Liver (tissue), 9 donors: ENCODE data around the gene TSPAN5. TPM values are rescaled to one million over a fixed set of nuclear protein-coding genes. Genes with fewer than 3 reads are reported as not detected.

Source experiments
- DNase-seq: peaks from one replicate; pipeline ENCODE4 v3.0.0-alpha.2; 2017; ENCODE audit warnings: low spot score
- H3K27ac ChIP-seq, 2 donors: one replicate each; pipeline ENCODE4 v1.7.0; 2013; ENCODE audit warnings: inconsistent platforms in 2 of 2, low read length in 2 of 2, control low read depth in 1 of 2, low read depth in 1 of 2, mild to moderate bottlenecking in 1 of 2
- H3K27me3 ChIP-seq, 4 donors: one replicate each; pipeline versions ENCODE4 v1.6.1 to v1.7.0; 2013; ENCODE audit warnings: low read length in 3 of 4, inconsistent platforms in 1 of 4, mild to moderate bottlenecking in 1 of 4, moderate library complexity in 1 of 4; ENCODE audit not compliant: control insufficient read depth in 4 of 4, insufficient read depth in 4 of 4
- H3K36me3 ChIP-seq, 4 donors: one replicate each; pipeline versions ENCODE4 v1.6.1 to v1.7.0; 2013; ENCODE audit warnings: low read length in 3 of 4, mild to moderate bottlenecking in 3 of 4, low read depth in 1 of 4, moderate library complexity in 1 of 4; ENCODE audit not compliant: control insufficient read depth in 4 of 4, insufficient read depth in 3 of 4
- H3K4me1 ChIP-seq, 4 donors: one replicate each; pipeline versions ENCODE4 v1.6.1 to v1.7.0; 2013; ENCODE audit warnings: low read length in 3 of 4, mild to moderate bottlenecking in 3 of 4, moderate library complexity in 1 of 4; ENCODE audit not compliant: control insufficient read depth in 4 of 4, insufficient read depth in 4 of 4
- H3K4me3 ChIP-seq, 3 donors: one replicate each; pipeline versions ENCODE4 v1.6.1 to v1.7.0; 2013; ENCODE audit warnings: low read length in 3 of 3, control low read depth in 1 of 3, low read depth in 1 of 3, mild to moderate bottlenecking in 1 of 3
- H3K9ac ChIP-seq, 2 donors: one replicate each; pipeline ENCODE4 v1.7.0; 2013; ENCODE audit warnings: low read length in 2 of 2, mild to moderate bottlenecking in 2 of 2, moderate library complexity in 2 of 2, control low read depth in 1 of 2, low read depth in 1 of 2
- H3K9me3 ChIP-seq, 4 donors: one replicate each; pipeline versions ENCODE4 v1.6.1 to v1.7.0; 2013; ENCODE audit warnings: low read length in 3 of 4; ENCODE audit not compliant: control insufficient read depth in 4 of 4
- EGR1 ChIP-seq, 2 donors: IDR thresholded peaks; 2 replicates each; pipeline ENCODE4 v1.6.1; 2016 to 2018; ENCODE audit warnings: antibody characterized with exemption in 2 of 2, low read depth in 2 of 2
- FOXA1 ChIP-seq: IDR thresholded peaks from 2 replicates; pipeline ENCODE4 v1.6.1; 2016; ENCODE audit warnings: antibody characterized with exemption
- GABPA ChIP-seq, 2 donors: IDR thresholded peaks in 1 of 2; conservative IDR thresholded peaks in 1 of 2; 2 replicates each; pipeline ENCODE4 v1.6.1; 2016; ENCODE audit warnings: antibody characterized with exemption in 2 of 2, mild to moderate bottlenecking in 1 of 2, moderate library complexity in 1 of 2
- HNF4G ChIP-seq: IDR thresholded peaks from 2 replicates; pipeline ENCODE4 v1.6.1; 2016; ENCODE audit warnings: antibody characterized with exemption
- RAD21 ChIP-seq, 2 donors: IDR thresholded peaks; 2 replicates each; pipeline ENCODE4 v1.6.1; 2016; ENCODE audit warnings: antibody characterized with exemption in 2 of 2, mild to moderate bottlenecking in 2 of 2
- RXRA ChIP-seq, 2 donors: IDR thresholded peaks; 2 replicates each; pipeline ENCODE4 v1.6.1; 2017 to 2018; ENCODE audit warnings: antibody characterized with exemption in 2 of 2, mild to moderate bottlenecking in 1 of 2
- TAF1 ChIP-seq: conservative IDR thresholded peaks from 2 replicates; pipeline ENCODE4 v1.6.1; 2016; ENCODE audit warnings: antibody characterized with exemption, mild to moderate bottlenecking
- YY1 ChIP-seq: IDR thresholded peaks from 2 replicates; pipeline ENCODE4 v1.6.1; 2016; ENCODE audit warnings: antibody characterized with exemption, mild to moderate bottlenecking
- WGBS: extraction: QIAGEN DNeasy Blood & Tissue Kit; methylation state at CpG from one replicate; pipeline ENCODE4 v1.1.7; 2013; 5-methylcytosine and 5-hydroxymethylcytosine counted together
- polyA plus RNA-seq, 2 donors: library from polyadenylated mRNA; stranded (reverse) in 1 of 2; unstranded in 1 of 2; fragments of 200-250 nt in 1 of 2; fragments of >200 nt in 1 of 2; fragmentation: Nextera tagmentation in 1 of 2; extraction: Ambion mirVana in 1 of 2; gene quantifications; one replicate each; pipeline versions ENCODE4 v1.2.1 to v1.2.3, GENCODE V29; 2013 to 2015
- total RNA-seq, 2 donors: library from RNA; depleted of rRNA; stranded (reverse); fragments of >200 nt; gene quantifications; one replicate each; pipeline ENCODE4 v1.2.3, GENCODE V29; 2014
- TF ChIP-seq, protein P1 (sequence below): IDR thresholded peaks from 2 replicates; pipeline ENCODE4 v1.6.1; 2016; ENCODE audit warnings: antibody characterized with exemption
- TF ChIP-seq, protein P2 (sequence below): fragments of 150-350 bp; IDR thresholded peaks from 2 replicates; pipeline ENCODE4 v1.5.1; 2017; ENCODE audit warnings: improper control_type of control experiment, low read depth, low read length; ENCODE audit not compliant: missing input control
- TF ChIP-seq, protein P3 (sequence below): IDR thresholded peaks from 2 replicates; pipeline ENCODE4 v1.6.1; 2016; ENCODE audit warnings: antibody characterized with exemption
- TF ChIP-seq, protein P4 (sequence below): IDR thresholded peaks from 2 replicates; pipeline ENCODE4 v1.6.1; 2016; ENCODE audit warnings: antibody characterized with exemption, mild to moderate bottlenecking
- TF ChIP-seq, protein P5 (sequence below): IDR thresholded peaks from 2 replicates; pipeline ENCODE4 v1.6.1; 2016; ENCODE audit warnings: antibody characterized with exemption
- donor health status: healthy.
- donor health status: healthy.
- donor health status: healthy.
- donor health status: healthy.
- donor health status: healthy.

TSPAN5 gene
- total and polyA plus RNA-seq, 4 donors, result 0.36 to 54.0 (median 0.63) TPM

DNA sequence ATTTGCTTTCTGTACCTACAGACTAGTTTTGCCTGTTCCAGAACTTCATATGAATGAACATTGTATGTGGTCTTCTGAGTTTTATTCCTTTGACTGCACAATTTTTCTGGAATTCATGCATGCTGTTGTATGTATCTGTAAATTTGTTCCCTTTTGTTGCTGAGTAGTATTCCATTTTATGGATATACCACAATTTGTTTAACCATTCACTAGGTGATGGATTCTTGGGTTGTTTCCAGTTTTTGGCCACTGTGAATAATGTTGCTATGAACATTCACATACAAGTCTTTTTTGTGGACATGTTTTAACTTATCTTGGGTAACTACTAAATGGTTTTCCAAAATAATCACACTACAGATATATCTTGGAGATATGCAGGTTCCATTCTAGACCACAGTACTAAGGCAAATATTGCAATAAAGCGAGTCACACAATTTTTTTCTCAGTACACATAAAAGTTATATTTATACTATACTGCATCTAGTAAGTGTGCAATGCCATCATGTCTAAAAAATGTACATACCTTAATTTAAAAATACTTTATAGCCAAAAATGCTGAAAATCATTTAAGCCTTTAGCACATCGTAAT, 58.7 kb downstream of the TSPAN5 start (continued):
- TF ChIP-seq, protein P1, sequence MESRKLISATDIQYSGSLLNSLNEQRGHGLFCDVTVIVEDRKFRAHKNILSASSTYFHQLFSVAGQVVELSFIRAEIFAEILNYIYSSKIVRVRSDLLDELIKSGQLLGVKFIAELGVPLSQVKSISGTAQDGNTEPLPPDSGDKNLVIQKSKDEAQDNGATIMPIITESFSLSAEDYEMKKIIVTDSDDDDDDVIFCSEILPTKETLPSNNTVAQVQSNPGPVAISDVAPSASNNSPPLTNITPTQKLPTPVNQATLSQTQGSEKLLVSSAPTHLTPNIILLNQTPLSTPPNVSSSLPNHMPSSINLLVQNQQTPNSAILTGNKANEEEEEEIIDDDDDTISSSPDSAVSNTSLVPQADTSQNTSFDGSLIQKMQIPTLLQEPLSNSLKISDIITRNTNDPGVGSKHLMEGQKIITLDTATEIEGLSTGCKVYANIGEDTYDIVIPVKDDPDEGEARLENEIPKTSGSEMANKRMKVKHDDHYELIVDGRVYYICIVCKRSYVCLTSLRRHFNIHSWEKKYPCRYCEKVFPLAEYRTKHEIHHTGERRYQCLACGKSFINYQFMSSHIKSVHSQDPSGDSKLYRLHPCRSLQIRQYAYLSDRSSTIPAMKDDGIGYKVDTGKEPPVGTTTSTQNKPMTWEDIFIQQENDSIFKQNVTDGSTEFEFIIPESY, result no peak
- no peak for TF ChIP-seq TAF1
- no peak for TF ChIP-seq EGR1 (IDR thresholded peaks at IDR 0.05; ENCODE audit: low read depth in 2 of 2)
- TF ChIP-seq GABPA (IDR thresholded peaks at IDR 0.05 in 1 of 2, conservative IDR thresholded peaks at IDR 0.05 in 1 of 2), result no peak
- TF ChIP-seq, protein P2, sequence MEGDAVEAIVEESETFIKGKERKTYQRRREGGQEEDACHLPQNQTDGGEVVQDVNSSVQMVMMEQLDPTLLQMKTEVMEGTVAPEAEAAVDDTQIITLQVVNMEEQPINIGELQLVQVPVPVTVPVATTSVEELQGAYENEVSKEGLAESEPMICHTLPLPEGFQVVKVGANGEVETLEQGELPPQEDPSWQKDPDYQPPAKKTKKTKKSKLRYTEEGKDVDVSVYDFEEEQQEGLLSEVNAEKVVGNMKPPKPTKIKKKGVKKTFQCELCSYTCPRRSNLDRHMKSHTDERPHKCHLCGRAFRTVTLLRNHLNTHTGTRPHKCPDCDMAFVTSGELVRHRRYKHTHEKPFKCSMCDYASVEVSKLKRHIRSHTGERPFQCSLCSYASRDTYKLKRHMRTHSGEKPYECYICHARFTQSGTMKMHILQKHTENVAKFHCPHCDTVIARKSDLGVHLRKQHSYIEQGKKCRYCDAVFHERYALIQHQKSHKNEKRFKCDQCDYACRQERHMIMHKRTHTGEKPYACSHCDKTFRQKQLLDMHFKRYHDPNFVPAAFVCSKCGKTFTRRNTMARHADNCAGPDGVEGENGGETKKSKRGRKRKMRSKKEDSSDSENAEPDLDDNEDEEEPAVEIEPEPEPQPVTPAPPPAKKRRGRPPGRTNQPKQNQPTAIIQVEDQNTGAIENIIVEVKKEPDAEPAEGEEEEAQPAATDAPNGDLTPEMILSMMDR, result no peak

DNA sequence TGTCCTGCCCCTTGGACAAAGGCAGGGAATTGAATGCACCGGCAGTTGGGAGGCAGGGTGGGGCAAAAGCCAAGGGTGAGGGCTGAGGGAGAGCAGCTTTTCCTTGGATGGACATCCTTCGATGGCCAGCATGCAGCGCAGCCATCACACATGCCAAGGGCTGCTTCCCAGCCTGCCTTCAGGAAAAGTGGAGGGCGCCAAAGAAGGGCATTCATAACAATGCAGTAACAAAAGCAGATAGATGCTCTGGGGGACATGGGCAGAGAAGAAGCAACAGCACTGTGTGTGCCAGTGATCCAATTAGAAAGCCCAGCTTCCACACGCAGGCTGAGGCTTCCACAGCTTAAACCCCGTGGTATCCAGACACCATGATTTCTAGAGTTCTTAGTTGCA, 71.5 kb downstream of the TSPAN5 start:
- Histone ChIP-seq H3K27me3 (no peaks in the 10 kb centered on the region), H3K4me3 (no peak overlapping the region), H3K36me3 (no peaks in the 10 kb centered on the region), H3K4me1 (peaks cover 0 to 8% (median 6%) of the 10 kb centered on the region in 4 donors), H3K27ac (no peak overlapping the region), H3K9me3 (no peaks in the 10 kb centered on the region), H3K9ac (no peak overlapping the region)
- 90% methylated on average over 6 of the region's 6 CpGs for WGBS
- TF ChIP-seq YY1, result no peak
- TF ChIP-seq, protein P3, sequence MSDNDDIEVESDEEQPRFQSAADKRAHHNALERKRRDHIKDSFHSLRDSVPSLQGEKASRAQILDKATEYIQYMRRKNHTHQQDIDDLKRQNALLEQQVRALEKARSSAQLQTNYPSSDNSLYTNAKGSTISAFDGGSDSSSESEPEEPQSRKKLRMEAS, result no peak
- TF ChIP-seq RXRA (IDR thresholded peaks at IDR 0.05), result no peak
- no peak for TF ChIP-seq TAF1
- TF ChIP-seq GABPA (IDR thresholded peaks at IDR 0.05 in 1 of 2, conservative IDR thresholded peaks at IDR 0.05 in 1 of 2), result no peak
- TF ChIP-seq HNF4G, result no peak
- TF ChIP-seq, protein P4, sequence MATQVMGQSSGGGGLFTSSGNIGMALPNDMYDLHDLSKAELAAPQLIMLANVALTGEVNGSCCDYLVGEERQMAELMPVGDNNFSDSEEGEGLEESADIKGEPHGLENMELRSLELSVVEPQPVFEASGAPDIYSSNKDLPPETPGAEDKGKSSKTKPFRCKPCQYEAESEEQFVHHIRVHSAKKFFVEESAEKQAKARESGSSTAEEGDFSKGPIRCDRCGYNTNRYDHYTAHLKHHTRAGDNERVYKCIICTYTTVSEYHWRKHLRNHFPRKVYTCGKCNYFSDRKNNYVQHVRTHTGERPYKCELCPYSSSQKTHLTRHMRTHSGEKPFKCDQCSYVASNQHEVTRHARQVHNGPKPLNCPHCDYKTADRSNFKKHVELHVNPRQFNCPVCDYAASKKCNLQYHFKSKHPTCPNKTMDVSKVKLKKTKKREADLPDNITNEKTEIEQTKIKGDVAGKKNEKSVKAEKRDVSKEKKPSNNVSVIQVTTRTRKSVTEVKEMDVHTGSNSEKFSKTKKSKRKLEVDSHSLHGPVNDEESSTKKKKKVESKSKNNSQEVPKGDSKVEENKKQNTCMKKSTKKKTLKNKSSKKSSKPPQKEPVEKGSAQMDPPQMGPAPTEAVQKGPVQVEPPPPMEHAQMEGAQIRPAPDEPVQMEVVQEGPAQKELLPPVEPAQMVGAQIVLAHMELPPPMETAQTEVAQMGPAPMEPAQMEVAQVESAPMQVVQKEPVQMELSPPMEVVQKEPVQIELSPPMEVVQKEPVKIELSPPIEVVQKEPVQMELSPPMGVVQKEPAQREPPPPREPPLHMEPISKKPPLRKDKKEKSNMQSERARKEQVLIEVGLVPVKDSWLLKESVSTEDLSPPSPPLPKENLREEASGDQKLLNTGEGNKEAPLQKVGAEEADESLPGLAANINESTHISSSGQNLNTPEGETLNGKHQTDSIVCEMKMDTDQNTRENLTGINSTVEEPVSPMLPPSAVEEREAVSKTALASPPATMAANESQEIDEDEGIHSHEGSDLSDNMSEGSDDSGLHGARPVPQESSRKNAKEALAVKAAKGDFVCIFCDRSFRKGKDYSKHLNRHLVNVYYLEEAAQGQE, result no peak
- TF ChIP-seq FOXA1, result no peak
- TF ChIP-seq, protein P2, result no peak
- TF ChIP-seq, protein P1, result no peak
- no peak for TF ChIP-seq RAD21 (IDR thresholded peaks at IDR 0.05)
- TF ChIP-seq, protein P5, sequence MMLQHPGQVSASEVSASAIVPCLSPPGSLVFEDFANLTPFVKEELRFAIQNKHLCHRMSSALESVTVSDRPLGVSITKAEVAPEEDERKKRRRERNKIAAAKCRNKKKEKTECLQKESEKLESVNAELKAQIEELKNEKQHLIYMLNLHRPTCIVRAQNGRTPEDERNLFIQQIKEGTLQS, result no peak
- DNase-seq, result no peak
